Coronary artery (tissue), 2 donors: ENCODE measurements around the gene GNRHR.
"Not testable (repeated sequence)": the region's sequence is repeated elsewhere in the genome, so short reads cannot be mapped to it uniquely, and the experiment has no call there.

Experiments used
- DNase-seq: peaks from one replicate; pipeline ENCODE4 v3.0.0-alpha.2; 2017; ENCODE audit warnings: low spot score
- H3K27ac ChIP-seq, 2 donors: fragments of 200-600 bp; sonication (generic); one replicate each; pipeline ENCODE4 v1.5.1; 2016 to 2019
- H3K4me3 ChIP-seq: fragments of 200-600 bp; sonication (generic); 2 replicates; pipeline ENCODE4 v1.5.1; 2016; ENCODE audit warnings: mild to moderate bottlenecking, moderate library complexity
- CTCF ChIP-seq: fragments of 200-600 bp; sonication (generic); IDR thresholded peaks from one replicate; pipeline ENCODE4 v1.5.1; 2019; ENCODE audit warnings: antibody characterized with exemption

The GNRHR gene

DNA sequence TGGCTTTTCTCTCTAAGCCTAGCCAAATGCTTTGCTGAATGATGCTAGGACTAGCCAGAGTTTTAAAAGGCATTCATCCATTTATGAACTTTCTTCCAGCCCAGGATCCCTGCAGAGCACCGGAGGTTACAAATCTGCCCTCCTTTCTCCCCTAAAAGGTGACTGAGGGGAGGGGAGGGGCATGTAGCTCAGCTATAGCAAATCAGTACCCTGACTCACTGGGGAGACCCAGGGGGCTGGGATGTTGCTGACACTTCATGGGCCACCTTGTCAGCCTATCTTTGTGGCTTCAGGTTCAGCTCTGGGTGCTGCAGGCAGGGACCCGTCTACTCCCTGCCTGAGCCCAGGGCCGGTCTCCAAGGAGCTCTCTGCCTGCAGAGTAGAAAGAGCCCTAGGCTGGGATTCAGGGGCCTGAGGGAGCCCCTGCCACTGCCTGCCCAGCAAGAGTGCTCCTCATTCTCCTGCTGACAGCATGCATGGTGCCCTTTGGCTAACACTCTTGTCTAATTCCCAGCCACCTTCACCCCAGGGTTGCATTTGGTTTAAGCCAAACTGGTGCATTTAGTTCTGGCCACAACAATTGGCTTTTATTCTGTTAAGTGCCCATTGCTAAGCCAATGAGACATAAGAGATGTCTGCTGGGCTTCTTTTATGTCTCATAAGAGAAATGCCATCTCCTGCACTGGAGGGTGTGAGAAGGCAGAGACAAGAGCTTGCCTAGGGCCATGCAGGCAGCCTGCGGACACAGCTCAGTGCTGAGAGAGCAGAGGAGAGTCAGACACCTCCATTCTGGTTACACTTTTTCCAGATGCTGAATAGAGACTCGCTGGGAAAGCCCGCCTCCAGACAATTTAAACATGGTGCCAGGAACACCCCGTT is 41.3 kb downstream of the GNRHR start:
- no peak overlapping the region for H3K4me3 ChIP-seq
- no peak overlapping the region for H3K27ac ChIP-seq
- no peak for DNase-seq
- TF ChIP-seq CTCF = no peak

- no peak for DNase-seq
- Histone ChIP-seq H3K4me3 (no peak overlapping the region), H3K27ac (no peak overlapping the region)
- TF ChIP-seq CTCF = no peak
These were observed 42.1 kb downstream of the GNRHR start for GRCh38 chr4:67712000-67712625.

- H3K27ac ChIP-seq, DNase-seq, H3K4me3 ChIP-seq: not testable (repeated sequence)
These were observed 47.5 kb downstream of the GNRHR start for GRCh38 chr4:67706682-67707081.

GRCh38 chr4:67704843-67705242 is 49.3 kb downstream of the GNRHR start:
- Histone ChIP-seq H3K27ac (no peak overlapping the region), H3K4me3 (no peak overlapping the region)
- TF ChIP-seq CTCF = no peak
- DNase-seq = no peak

- no peak for DNase-seq
- peak overlapping the region; percentile 86 for H3K4me3 ChIP-seq
- H3K27ac ChIP-seq = no peak overlapping the region
- TF ChIP-seq CTCF = no peak
These were observed 52.0 kb downstream of the GNRHR start for GRCh38 chr4:67702166-67702565.

DNA sequence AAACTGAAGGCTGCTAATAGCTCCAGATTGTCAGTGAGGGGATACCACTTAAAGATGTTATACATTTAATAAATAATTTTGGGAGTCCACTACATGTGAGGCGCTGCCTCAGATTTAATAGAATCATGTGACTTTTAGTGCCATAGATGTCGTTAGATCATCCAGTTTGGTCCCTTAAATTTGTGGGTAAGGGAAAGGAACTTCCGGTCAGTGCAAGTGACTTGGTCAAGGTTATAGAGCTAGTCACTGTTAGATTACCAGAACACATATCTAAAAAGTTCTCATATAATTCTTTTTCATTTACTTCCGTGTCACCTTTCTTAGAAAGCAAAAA is 52.7 kb downstream of the GNRHR start:
- H3K4me3 ChIP-seq = peak overlapping the region; percentile 86
- no peak for DNase-seq
- peak overlapping the region; percentile 80 to 87 for H3K27ac ChIP-seq
- TF ChIP-seq CTCF = no peak

GRCh38 chr4:67700738-67701516 is 53.3 kb downstream of the GNRHR start, which contains the start of gene UBA6:
Gene UBA6 (minus strand): TSS chr4:67701155. CDS start chr4:67701119, 36 bp downstream.
- H3K4me3 ChIP-seq = peak within 1 kb of the TSS; percentile 86
- DNase-seq = peak; percentile 97
- peak within 1 kb of the TSS; percentile 80 to 87 for H3K27ac ChIP-seq
- peak; percentile 17 for TF ChIP-seq CTCF
